ENCODE measurements around the gene SLAIN1.

The SLAIN1 gene

DNA sequence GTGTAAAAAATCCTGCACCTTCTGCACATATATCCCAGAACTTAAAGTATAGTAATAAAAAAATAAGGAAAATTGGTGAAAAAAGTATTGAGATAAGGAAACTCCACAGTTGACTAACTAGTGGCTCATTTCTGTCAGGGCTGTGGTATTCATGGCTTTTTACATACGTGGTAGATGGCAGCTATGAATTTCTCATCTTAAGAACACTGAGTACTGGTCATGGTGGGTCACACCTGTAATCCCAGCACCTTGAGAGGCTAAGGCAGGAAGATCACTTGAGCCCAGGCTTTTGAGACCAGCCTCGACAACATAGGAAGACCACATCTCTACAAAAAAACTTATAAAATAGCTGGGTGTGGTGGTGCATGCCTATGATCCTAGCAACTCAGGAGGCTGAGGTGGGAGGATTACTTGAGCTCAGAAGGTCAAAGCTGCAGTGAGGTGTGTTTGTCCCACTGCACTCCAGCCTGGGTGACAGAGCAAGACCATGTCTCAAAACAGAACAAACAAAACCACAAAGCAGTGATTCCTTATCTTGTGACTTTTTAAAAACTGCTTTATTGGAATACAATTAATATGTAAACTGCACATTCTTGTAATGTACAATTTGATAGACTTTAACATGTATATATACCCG lies 16.8 kb downstream of the SLAIN1 start:
- DNase-seq = no peak

DNA sequence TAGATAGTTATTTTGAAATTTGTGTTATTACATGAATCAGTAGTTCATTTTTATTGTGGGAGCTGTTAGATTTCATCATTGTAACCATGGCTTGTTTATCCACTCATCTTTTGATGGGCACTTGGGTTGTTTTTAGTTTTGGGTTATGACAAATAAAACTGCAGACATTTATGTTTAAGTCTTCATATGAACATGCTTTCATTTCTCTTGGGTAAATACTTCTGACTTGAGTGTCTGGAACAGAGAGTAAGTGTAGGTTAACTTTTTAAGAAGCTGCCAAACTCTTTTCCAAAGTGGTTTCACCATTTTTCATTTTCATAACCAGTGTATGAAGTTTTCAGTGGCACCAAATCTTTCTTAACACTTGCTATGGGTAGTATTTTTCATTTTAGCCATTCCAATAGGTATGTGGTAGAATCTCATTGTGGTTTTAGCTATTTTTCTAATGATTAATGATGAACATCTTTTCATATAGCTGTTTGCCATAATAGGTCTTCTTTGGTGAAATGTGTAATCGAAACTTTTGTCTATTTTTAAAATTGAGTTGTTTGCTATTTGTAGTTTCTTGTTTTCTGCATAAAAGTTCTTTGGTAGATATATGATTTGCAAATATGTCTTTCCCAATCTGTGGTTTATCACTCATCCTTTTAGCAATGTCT lies 17.9 kb downstream of the SLAIN1 start:
- no peak for DNase-seq

DNA sequence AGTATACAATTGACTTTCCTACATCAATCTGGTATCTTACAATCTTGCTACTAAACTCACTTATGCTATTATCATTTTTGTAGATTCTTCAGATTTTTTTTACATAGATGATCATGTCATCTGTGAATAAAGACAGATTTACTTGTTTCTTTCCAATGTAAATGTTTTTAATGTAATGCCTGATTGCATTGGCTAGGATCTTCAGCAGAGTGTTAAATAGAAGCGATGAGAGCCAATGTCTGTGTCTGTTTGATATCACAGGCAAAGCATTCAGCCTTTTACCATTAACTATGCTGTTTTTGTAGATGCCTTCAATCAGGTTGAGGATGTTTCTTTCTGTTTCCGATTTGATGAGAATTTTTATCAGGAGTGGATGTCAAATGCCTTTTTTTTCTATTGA lies 19.2 kb downstream of the SLAIN1 start:
- no peak for DNase-seq

DNA sequence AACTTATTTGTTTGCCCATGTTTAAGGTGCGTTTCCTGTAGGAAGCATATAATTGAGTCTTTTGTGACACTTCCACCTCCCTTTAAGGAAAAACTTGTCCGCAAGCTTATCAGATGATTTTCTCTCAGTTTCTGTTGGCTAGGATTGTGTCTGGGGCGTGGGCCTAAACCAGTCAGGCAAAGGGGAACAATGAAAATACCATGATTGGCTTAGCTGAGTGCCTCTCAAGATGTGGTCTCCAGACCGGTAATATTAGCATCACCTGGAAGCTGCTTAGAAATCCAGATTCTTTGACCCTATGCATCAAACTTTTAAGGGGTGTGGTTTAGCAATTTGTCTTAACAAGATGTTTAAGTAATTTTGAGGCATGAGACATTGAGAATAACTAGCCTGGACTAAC lies 20.0 kb downstream of the SLAIN1 start:
- DNase-seq = no peak

DNA sequence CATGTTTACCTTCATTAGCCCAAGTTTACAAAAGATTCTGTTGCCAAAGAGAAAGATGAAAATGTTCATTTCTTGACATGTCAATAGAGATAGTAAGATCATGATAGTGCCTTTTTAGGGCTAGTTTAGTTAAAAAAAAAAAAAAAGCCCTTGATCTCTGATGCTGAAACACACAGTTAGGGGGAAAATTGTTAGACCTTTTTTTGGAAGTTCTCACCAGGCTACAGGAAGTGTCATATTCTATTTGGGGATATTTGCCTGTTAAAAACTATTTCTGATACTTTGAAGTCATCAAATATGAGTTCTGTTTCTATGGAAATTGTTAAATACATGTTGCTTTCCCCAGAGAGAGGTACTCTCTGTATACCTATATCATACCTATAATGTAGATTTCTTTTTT lies 21.6 kb downstream of the SLAIN1 start:
- no peak for DNase-seq

DNA sequence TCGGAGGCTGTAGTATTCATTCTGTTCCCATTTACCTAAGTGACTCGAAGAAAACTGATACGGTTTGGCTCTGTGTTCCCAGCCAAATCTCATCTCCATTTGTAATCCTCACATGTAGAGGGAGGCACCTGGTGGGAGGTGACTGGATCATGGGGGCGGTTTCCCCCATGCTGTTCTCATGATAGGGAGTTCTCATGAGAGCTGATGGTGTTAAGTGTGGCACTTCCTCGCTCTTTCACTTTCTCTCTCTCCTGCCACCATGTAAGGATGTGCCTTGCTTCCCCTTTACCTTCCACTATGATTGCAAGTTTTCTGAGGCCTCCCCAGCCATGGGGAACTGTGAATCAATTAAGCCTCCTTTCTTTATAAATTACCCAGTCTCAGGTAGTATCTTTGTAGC lies 23.5 kb downstream of the SLAIN1 start:
- DNase-seq = no peak

DNA sequence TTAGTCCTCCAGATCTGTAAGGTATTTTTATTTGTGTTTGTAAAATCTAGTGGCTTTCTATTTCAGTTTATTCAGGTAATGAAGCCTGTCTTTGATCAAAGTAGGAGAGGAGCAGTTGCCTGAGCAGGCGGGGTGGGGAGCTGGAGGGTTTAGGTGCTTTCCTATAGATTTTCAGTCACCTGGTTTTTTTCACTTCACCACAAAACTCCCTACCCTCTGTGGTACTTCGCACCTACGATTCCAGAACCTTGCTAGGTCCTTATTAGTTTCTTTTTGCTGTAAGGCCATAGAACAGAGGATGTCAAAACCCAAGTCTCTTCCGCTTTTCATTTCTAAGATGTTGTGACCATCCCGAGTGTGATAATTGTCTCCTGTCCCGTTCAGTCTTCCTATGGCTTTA lies 26.6 kb downstream of the SLAIN1 start:
- DNase-seq = no peak

DNA sequence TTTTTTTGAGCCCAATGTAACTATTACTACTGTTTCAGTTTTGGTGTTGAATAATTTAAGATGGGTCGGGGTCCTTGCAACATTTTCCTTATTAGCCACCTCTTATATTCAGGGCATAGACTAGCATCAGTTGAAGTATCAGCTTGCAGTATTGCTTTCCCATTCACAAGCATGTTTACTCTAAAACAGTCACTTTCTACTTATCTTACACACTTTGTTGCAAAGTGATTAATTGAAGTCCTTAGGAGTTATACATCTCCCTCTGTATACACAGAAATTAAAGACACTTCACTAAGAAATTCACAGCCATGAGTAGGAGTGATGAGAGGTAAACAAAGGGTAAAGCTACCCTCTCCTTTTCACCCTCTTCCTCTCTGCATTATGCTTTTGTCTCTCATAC lies 27.6 kb downstream of the SLAIN1 start:
- DNase-seq = no peak

DNA sequence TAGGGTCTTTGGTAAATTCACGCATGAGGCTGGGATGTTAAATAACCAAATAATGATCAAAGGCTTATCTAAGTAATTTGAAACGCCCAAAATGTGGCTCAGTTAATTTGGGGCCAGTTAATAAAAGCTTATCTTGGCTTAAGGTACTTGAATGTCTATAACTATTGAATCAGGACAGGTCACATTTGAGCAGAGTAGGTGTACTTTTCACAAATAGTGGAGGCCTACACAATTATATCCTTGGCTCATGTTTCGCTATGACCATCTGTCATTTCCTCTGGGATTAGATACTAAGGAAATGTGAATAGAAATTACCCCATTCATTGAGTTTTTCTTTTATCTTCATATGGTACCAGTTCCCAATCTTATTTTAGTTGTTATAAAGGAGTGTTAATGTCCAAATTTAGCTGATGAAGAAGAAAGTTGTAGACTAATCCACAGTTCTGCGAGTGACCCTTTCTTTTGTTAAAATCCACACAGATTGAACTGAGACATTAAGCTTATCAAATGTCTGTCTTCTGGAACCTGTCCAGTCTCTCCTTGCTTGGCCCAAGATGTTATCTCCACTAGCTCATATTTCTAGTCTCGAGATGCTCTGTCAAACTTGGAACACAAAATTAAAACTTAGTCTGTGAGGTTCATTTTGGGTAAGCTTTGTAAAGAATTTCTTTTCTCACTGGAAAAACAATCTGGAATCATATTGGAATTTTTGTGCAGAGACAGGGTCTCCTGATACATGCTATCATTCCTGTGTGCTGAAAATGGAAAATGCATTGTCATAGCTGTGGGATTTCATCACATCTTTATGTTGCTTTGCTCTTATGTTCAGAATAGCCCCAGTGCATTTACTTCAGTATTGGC lies 31.0 kb downstream of the SLAIN1 start:
- no peak for DNase-seq

DNA sequence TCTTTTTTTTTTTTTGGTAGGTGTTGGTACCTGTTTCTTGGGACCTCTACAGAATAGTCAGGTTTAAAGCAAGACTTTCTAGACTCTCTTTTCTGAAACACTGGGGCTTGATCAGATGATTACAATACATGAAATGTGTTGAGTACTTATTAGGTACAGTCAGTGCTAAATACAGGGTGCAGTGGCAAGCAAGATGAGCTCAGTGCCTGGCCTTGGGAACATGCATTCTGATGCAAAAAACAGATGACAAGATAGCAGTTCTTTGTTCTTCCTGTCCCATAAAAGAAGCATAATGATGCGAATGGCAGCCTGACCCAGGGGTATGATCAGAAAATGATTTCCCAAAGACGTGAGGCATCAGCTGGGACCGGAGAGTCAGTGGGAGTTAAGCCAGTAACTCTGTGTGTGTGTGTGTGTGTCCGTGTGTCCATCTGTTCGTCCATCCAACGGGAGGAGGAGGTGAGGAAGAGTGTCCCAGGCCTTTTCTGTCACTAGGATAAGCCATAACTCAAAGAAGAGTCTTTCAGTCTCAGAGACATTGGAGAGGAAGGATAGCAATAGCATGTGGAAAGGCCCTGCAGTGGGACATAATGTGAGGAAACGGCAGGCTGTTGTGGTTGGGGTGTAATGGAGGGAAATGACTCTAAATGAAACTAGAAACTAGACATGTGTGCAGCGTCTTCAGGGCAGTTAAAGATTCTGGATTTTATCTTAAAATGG lies 32.2 kb downstream of the SLAIN1 start:
- no peak for DNase-seq

DNA sequence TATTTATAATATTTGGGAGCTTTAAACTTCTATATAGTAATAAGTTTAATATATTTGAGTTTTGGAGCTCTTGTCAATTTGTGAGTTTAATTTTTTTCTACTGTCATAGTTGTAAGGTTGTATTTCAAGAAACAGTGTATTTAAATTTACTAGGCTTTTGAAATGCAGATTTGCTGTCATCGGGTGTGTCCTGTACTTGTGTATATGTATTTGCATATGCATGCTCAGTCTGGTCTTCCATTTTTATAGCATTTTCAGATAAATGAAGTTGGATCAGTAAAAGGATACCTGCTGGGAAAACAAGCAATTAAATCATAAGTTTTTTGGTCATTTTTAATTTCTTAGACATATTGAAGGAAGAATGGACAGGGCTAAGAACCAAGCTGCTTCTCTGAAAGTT lies 33.1 kb downstream of the SLAIN1 start:
- no peak for DNase-seq

DNA sequence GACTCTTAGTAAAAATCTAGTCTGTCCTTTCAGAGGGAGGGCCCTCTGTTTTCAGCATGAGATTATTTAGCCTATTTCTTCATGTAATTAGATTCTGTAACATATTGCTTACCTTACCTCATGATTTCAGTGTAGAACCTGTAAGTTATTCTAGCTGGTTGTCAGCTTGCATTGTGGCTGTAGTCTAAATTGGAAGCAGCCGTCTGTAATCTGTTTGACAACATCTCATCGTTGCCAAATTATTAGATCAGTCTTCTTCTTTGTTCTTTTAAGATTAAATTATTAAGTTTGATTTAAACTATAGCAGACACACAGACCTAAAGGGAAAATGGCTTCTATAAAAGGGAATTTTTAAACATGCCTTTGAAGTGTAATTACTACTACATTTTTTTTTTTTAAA lies 34.8 kb downstream of the SLAIN1 start:
- DNase-seq = no peak

DNA sequence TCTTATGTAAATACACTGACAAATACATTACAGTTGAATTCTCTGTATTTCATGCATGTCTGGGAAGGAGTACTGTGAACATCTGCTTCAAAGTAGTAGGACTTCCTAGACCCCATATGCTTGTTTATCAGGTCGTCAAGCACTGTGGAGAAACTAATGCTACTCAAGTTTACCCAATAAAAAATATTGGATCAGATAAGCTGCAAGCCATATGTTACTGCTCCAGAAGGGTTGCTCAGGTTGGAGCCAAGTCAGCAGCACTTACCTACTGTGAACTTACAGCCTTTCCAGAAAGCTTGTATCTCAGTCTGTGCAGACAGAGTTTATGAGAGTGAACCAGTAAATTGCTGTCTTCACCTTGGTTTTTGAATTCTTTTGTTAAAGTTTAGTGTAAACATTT lies 36.2 kb downstream of the SLAIN1 start:
- no peak for DNase-seq

DNA sequence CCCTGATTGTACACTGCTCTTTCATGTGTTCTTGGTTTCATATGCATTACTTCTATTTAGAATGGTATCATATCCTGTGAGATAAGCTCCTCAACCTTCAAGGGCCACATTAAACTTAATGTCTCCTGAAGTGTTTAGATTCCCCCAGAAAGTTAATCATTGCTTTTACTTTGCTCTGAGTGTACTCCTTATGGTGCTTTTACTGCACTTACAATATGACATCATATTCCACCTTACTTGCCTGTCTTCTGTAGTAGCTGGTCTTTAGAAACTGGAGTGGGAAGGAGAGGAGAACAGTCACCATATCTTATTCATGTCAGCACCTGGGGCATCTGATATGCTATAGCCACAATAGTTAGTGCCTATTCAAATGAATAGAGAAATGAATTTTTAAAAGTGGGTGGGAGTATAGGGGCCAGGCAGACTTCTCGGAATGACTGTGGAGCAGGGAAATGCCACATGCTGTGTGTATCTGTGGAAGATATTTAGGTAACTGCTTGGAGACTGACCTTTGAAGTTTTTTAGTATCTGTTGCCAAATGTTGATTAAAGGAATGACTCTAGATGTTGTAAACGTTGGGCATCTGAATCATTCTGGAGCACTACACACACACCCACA lies 40.2 kb downstream of the SLAIN1 start:
- DNase-seq = no peak

DNA sequence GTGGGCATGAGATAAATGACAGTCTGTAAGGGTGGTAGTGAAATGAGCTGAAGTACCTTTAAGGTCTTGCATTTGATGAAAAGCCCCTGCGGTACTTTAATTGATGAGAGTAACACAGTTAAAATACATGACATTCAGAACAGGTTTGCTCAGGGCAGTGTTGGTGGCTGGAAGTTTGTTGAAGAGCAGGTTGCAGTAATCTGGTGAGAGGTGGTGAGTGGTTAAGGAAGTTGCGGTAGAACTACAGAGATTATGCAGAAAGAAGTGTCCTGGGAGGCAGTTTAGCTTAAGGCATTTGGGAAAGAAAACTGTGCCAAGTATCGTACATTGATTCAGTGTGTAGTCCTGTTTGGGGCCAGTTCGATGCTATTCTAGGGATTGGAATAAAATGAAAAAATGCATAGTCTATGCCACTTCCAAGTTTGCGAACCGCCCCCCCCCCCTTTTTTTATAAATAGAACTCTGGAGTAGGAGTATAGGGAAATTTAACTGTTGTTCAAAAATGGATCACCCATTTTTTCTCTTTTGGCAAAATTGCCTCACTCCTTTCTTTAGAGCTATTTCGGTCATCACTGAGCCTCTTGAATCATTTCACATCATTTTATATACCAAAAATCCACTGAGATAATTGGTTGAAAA lies 42.7 kb downstream of the SLAIN1 start:
- no peak for DNase-seq

DNA sequence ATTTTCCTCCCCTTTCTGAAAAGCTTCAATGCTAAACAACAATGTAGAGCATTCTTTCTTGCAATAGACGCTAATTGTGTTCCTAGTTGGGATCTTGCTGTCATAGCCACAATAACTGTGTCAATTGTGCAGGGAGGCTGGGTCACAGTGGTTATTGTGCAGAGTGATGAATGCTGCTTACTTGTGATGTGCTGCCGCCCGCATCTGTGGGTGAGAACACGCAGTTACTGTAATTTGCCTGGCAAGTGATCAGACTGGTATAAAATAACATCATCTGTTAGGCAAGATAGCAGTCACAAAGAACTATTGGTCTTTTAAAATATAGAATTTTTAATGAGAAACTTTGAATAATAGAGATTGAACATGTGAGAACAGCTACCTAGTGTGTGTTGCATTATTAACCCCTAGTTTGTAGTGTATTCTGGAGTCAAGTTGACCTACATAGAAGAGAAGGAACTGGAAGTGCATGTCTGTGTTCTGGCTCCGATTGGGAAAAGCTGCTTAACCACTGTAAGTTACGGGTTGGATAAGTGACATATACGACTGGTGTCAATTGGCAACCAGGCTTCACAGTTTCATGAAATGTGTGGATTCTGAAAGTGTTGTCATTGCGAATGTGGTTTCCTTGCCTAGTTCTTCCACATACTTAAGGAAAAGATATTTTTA lies 43.6 kb downstream of the SLAIN1 start:
- DNase-seq = no peak

DNA sequence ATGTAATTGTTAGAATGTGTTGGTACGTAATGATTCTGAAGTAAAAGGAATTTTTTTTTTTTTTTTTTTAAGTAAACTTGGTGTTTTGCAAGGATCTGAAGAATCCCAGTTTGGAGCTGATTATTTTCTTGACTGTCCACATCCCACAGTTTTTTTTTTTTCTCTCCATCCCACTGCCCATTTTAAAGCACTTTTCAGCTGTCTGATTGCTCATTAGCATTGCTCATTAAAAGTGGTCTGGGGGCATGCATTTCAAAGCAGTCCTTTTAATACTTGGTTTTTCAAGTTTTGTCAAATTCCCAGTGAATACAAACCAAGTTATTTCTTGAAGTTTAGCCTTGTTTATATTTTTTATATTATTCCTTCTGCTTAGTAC lies 44.1 kb downstream of the SLAIN1 start:
- no peak for DNase-seq

DNA sequence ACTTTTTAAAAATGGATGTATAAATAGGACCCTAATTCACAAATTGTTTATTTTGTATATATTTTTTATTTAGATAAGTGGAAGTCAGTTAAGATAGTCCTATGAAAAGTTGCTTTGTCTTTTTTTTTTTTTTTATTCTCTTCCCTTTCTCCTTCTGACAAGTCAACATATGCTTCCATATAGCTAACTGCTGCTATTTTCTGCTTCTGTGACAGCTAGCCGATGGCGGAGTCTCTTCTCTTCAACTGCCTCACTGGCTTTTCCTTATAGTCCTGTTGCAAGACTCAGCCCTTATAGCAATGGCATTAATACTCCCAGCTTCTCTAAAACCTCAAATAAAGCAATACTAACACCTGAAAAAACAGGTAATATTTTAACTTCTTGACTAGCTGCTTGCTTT lies 45.3 kb downstream of the SLAIN1 start:
- DNase-seq = no peak

DNA sequence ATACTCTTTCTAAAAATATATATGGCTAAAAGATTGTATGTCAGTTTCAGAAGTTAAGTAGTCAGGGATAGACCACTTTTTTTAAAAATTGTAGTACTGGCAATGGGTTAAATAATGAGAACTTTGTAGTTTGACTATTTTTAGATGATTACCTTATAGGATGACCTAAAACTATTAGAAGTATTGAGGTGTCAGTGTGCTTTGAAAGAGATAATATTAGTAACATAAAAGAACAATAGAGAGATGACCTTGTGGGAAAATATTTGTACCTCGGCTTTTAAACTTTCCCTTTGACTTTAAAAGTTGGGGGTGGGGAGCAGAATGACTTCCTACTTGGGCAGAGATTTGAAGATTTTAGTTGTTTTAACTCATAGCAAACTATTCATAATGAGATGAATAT lies 48.3 kb downstream of the SLAIN1 start:
- DNase-seq = no peak

DNA sequence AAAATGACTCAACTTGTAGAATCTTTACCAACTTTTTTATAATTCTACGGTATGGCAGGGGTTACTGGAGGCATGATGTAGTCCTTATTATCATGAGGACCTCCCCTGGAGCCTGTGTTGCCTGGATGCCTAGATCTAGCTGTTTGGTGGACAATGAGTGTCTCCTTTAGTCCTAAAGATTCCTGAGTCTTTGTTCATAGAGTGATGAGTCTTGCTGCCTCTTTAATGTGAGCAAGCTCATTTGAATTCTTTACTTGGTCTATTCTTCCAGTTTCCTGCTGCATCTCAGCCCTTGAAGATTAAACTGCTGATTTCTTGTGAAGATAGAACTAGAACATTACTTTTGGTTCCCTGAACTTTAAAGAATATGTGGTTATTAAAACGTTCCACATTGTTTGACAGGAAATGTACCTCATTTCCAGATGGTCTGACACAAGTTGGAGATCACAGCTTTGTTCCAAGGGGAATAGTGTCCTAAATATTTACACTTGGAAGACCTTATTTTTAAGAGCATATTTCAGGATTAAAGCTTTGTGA lies 51.9 kb downstream of the SLAIN1 start:
- no peak for DNase-seq

All from fibroblast of skin of abdomen (primary cell).